Sigmoid colon (tissue), 7 donors: Measurements from ENCODE around the gene HMCN2. TPM values are rescaled to one million over a fixed set of nuclear protein-coding genes. Genes with fewer than 3 reads are reported as not detected.

Source experiments
- DNase-seq: peaks from one replicate; pipeline ENCODE4 v3.0.0-alpha.2; 2019
- H3K27ac ChIP-seq, 4 donors: fragments of 200-600 bp; sonication (generic); one replicate each; pipeline ENCODE4 v1.5.1; 2016 to 2019; ENCODE audit warnings: mild to moderate bottlenecking in 1 of 4
- H3K27me3 ChIP-seq, 3 donors: fragments of 200-600 bp; sonication (generic); one replicate each; pipeline ENCODE4 v1.5.1; 2019; ENCODE audit warnings: mild to moderate bottlenecking in 1 of 3
- H3K36me3 ChIP-seq, 4 donors: fragments of 200-600 bp; sonication (generic); one replicate each; pipeline ENCODE4 v1.5.1; 2016 to 2019
- H3K4me1 ChIP-seq, 4 donors: fragments of 200-600 bp; sonication (generic); one replicate each; pipeline ENCODE4 v1.5.1; 2017 to 2019
- H3K4me3 ChIP-seq, 4 donors: fragments of 200-600 bp; sonication (generic); one replicate each; pipeline ENCODE4 v1.5.1; 2017 to 2019; ENCODE audit warnings: mild to moderate bottlenecking in 2 of 4, moderate library complexity in 1 of 4
- H3K9me3 ChIP-seq, 4 donors: fragments of 200-600 bp in 3 of 4; sonication (generic) in 3 of 4; one replicate each; pipeline versions ENCODE4 v1.5.1 to v1.6.1; 2013 to 2019
- CTCF ChIP-seq, 4 experiments: fragments of 450-650 bp in 3 of 4; fragments of 200-600 bp in 1 of 4; IDR thresholded peaks; one replicate each; pipeline ENCODE4 v1.5.1; 2016 to 2019; ENCODE audit warnings: antibody characterized with exemption in 4 of 4, mild to moderate bottlenecking in 3 of 4, moderate library complexity in 2 of 4
- EP300 ChIP-seq, 4 donors: sonication (generic); formaldehyde crosslinking; IDR thresholded peaks; one replicate each; pipeline ENCODE4 v1.6.1; 2017; ENCODE audit warnings: antibody characterized with exemption in 4 of 4
- POLR2A ChIP-seq, 2 donors: fragments of 450-650 bp; IDR thresholded peaks; one replicate each; pipeline ENCODE4 v1.6.1; 2016; ENCODE audit warnings: antibody characterized with exemption in 2 of 2, mild to moderate bottlenecking in 2 of 2, moderate library complexity in 2 of 2
- POLR2AphosphoS5 ChIP-seq, 4 donors: sonication (generic); formaldehyde crosslinking; IDR thresholded peaks; one replicate each; pipeline ENCODE4 v1.6.1; 2017; ENCODE audit warnings: antibody characterized with exemption in 4 of 4
- WGBS, 2 donors: extraction: QIAGEN DNeasy Blood & Tissue Kit; methylation state at CpG; one replicate each; pipeline ENCODE4 v1.1.7; 2013; 5-methylcytosine and 5-hydroxymethylcytosine counted together
- intact Hi-C: fragments of 100-400 bp; cut with DNase I; formaldehyde crosslinking; loops from one replicate; pipeline ENCODE4 v1.15.1; 2023
- polyA plus RNA-seq, 3 donors: library from polyadenylated mRNA; stranded (reverse); fragments of 200-250 nt; gene quantifications; one replicate each; pipeline ENCODE4 v1.2.3, GENCODE V29; 2013
- small RNA-seq, 3 donors: library from RNA; depleted of rRNA; stranded (forward); fragments of <200 nt; gene quantifications; one replicate each; pipeline ENCODE3, GENCODE V24; 2016
- total RNA-seq, 4 donors: library from RNA; depleted of rRNA; stranded (reverse); fragments of >200 nt; gene quantifications; one replicate each; pipeline ENCODE4 v1.1.0, GENCODE V29; 2016
- donor health status: healthy with polysubstance abuse.
- donor health status: Bipolar disorder and iron deficiency.
- donor health status: healthy.

HMCN2 gene
- total and polyA plus RNA-seq, 7 donors = 3.6 to 106 (median 13.2) TPM

DNA sequence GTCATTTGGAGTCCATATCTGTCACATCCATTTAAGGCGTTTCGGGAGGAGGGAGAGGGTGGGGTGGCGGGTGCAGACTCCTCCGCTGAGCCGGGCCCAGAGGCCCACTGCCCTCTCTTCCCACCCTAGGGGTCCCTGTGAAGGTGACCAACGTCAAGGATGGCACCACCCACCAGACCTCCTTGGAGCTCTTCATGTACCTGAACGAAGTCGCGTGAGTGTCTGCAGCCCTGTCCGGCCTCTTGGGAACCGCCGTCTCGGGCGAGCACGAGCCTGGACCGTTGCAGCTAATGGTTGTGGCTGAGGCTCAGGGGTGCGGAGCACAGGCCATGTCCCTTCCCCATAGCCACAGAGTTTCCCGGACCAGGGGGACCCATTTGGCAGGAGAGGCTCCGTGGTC is 214.0 kb downstream of the HMCN2 start:
- 92 to 94% methylated on average over 19 of the region's 19 CpGs for WGBS, 2 donors
- H3K36me3 ChIP-seq = peaks cover 0 to 23% (median 6%) of the 10 kb centered on the region in 4 donors
- intact Hi-C loops = no loop called here
- no peak overlapping the region for H3K27ac ChIP-seq
- no peak overlapping the region for H3K4me3 ChIP-seq
- no peak for DNase-seq
- no peaks in the 10 kb centered on the region for H3K4me1 ChIP-seq
- H3K27me3 ChIP-seq = no peaks in the 10 kb centered on the region
- TF ChIP-seq POLR2A (IDR thresholded peaks at IDR 0.05) = no peak
- TF ChIP-seq POLR2AphosphoS5 (IDR thresholded peaks at IDR 0.05) = no peak
- TF ChIP-seq CTCF (IDR thresholded peaks at IDR 0.05) = no peak
- no peak for TF ChIP-seq EP300 (IDR thresholded peaks at IDR 0.05)
- no peaks in the 10 kb centered on the region for H3K9me3 ChIP-seq

DNA sequence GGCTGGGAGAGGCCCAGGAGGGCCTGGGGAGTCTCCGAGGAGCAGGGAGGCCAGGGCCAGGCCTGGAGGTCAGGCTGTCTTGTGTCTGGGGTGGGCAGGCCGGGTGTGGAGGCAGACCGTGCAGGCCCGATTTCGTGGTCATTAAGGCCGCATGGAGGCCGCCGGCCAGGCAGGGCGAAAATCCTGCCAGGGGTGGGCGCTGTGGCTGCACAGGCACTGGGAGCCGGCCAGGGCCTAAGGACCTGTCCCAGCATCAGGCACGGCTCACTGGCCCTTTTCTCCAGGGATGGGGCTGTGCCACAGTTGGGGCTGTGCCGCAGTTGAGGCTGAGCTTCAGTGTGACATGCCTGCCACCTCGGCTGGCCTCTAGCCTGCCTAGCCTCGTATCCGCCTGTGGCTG is 215.1 kb downstream of the HMCN2 start:
- Histone ChIP-seq H3K36me3 (peaks cover 0 to 23% (median 6%) of the 10 kb centered on the region in 4 donors), H3K4me1 (no peaks in the 10 kb centered on the region), H3K27me3 (no peaks in the 10 kb centered on the region), H3K4me3 (no peak overlapping the region), H3K27ac (no peak overlapping the region), H3K9me3 (no peaks in the 10 kb centered on the region)
- 82 to 85% methylated on average over 16 of the region's 16 CpGs for WGBS, 2 donors
- TF ChIP-seq POLR2AphosphoS5 (IDR thresholded peaks at IDR 0.05) (no peak), POLR2A (IDR thresholded peaks at IDR 0.05) (no peak), EP300 (IDR thresholded peaks at IDR 0.05) (no peak), CTCF (IDR thresholded peaks at IDR 0.05) (no peak)
- intact Hi-C loops = no loop called here
- no peak for DNase-seq

GRCh38 chr9:130482463-130482862 is 216.9 kb downstream of the HMCN2 start:
- Histone ChIP-seq H3K27me3 (no peaks in the 10 kb centered on the region), H3K27ac (no peak overlapping the region), H3K36me3 (peaks cover 0 to 12% (median 5%) of the 10 kb centered on the region in 4 donors), H3K4me3 (no peak overlapping the region), H3K4me1 (no peaks in the 10 kb centered on the region), H3K9me3 (no peaks in the 10 kb centered on the region)
- DNase-seq = no peak
- TF ChIP-seq POLR2AphosphoS5 (IDR thresholded peaks at IDR 0.05) (no peak), POLR2A (IDR thresholded peaks at IDR 0.05) (no peak), EP300 (IDR thresholded peaks at IDR 0.05) (no peak), CTCF (IDR thresholded peaks at IDR 0.05) (no peak)
- intact Hi-C loops = no loop called here
- 59 to 79% methylated on average over 5 of the region's 5 CpGs for WGBS, 2 donors

DNA sequence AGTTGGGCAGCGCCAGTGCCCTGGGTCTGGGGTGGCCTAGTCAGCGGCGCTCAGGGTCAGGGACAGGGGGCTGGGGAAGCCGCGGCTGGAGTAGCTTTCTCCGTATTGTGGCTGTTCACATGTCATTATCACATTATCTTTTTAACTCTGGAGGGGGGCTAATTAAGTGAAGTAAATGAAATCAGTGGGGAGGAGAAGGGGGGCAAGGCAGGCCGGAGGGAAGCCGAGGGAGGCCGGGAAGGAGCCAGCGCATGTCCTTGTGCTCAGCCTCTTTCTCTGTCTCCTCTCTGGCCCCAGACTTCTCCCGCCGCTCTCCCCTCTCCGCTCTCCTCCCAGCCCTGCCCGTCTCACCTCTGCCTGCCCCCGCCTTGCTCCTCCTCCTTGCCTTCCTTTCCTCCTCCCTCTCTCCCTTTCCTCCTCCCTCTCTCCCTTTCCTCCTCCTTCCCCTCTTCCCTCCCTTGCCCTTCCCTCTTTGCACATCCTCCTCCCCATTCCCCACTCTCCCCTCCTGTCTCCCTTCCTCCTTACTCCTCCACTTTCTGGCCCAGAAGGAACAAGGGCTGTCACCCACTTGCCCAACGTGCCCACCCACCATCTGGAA is 217.9 kb downstream of the HMCN2 start:
- Histone ChIP-seq H3K36me3 (peaks cover 0 to 12% (median 5%) of the 10 kb centered on the region in 4 donors), H3K9me3 (no peaks in the 10 kb centered on the region), H3K4me1 (no peaks in the 10 kb centered on the region), H3K27ac (no peak overlapping the region), H3K27me3 (no peaks in the 10 kb centered on the region), H3K4me3 (no peak overlapping the region)
- 47 to 84% methylated on average over 16 of the region's 16 CpGs for WGBS, 2 donors
- intact Hi-C loops = no loop called here
- TF ChIP-seq POLR2AphosphoS5 (IDR thresholded peaks at IDR 0.05) (no peak), CTCF (IDR thresholded peaks at IDR 0.05) (no peak), EP300 (IDR thresholded peaks at IDR 0.05) (no peak), POLR2A (IDR thresholded peaks at IDR 0.05) (no peak)
- DNase-seq = no peak

Small RNAs within 50 kb of the gene (small RNA-seq; reads per million reads assigned to genes)
- gene RN7SL665P = 0 reads per million in 3 donors

Other genes with a start within 250 kb of the HMCN2 start
- 100 to 1,000 TPM in 3 of 4 donors, 10 to 100 TPM in 1; 92.8 to 172 (median 104) TPM for gene FNBP1, start 222.6 kb upstream of the HMCN2 start, total RNA-seq
- 10 to 100 TPM; 12.5 to 39.0 (median 13.2) TPM for gene FNBP1, start 222.6 kb upstream of the HMCN2 start, polyA plus RNA-seq
- 10 to 100 TPM; 18.9 to 27.7 (median 21.6) TPM for gene GPR107, start 211.9 kb upstream of the HMCN2 start, total RNA-seq
- gene GPR107, start 211.9 kb upstream of the HMCN2 start, polyA plus RNA-seq = 10 to 100 TPM in 1 of 3 donors, 1 to 10 TPM in 2; 3.6 to 34.1 (median 3.7) TPM
- gene NCS1, start 93.4 kb upstream of the HMCN2 start, total RNA-seq = 100 to 1,000 TPM in 1 of 4 donors, 10 to 100 TPM in 3; 78.5 to 133 (median 96.9) TPM
- gene NCS1, start 93.4 kb upstream of the HMCN2 start, polyA plus RNA-seq = 1 to 10 TPM in 2 of 3 donors, under 1 TPM in 1; 0.69 to 8.9 (median 4.2) TPM
- 10 to 100 TPM; 65.8 to 84.2 (median 76.5) TPM for gene ASS1, start 179.2 kb downstream of the HMCN2 start, total RNA-seq
- gene ASS1, start 179.2 kb downstream of the HMCN2 start, polyA plus RNA-seq = 1,000 to 10,000 TPM in 1 of 3 donors, 100 to 1,000 TPM in 2; 369 to 1,420 (median 483) TPM